GOT3 (cell line): Measurements from ENCODE around the gene PRKAG2.
"Not testable (repeated sequence)": the region's sequence is repeated elsewhere in the genome, so short reads cannot be mapped to it uniquely, and the experiment has no call there.

Experiments
- DNase-seq: peaks from one replicate; lab custom pipeline; 2025; ENCODE audit warnings: mixed read lengths; lab: John Stamatoyannopoulos, UW

Gene PRKAG2

DNA sequence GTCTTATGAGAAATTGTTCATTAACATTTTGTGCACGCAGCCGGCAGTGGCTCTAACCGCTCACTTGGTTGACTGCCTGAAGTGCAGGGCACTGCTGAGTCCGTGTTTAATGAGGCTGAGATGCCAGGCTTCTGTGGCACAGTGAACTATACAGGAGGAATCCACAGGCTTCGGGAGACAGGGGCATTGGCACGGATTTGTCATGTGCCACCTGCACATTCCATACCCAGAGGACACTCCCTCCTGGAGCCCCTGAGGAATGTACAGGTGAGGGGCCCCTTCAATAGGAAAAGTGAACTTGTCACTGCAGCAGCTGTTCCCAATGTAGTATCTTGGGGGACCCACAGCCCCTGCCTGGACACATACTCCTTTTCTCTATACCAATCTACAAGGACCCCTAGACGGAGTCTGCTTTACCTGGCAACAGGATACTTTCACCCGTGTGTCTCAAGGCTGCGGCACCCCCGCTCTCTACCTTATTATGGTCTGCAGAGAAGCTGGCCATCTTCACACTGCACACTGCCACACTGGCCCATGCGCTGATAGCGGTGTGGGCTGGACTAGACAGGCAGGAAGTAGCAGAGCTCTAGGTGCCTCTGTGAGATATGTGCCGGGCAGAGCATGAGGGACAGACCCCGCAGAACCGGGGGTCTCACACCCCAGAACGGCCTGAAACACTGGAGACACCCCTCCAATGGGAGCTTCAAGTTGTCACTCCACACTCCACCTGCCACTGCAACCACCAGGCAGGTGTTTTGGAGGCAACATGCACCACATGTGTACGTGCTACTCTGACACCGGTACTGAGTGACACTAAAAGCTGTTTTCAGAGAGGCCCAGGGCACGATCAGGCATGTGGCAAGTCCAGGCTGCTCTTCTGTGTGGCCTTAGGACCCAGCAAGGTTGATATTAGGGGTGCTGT, 285.8 kb downstream of the PRKAG2 start:
- DNase-seq = no peak

DNA sequence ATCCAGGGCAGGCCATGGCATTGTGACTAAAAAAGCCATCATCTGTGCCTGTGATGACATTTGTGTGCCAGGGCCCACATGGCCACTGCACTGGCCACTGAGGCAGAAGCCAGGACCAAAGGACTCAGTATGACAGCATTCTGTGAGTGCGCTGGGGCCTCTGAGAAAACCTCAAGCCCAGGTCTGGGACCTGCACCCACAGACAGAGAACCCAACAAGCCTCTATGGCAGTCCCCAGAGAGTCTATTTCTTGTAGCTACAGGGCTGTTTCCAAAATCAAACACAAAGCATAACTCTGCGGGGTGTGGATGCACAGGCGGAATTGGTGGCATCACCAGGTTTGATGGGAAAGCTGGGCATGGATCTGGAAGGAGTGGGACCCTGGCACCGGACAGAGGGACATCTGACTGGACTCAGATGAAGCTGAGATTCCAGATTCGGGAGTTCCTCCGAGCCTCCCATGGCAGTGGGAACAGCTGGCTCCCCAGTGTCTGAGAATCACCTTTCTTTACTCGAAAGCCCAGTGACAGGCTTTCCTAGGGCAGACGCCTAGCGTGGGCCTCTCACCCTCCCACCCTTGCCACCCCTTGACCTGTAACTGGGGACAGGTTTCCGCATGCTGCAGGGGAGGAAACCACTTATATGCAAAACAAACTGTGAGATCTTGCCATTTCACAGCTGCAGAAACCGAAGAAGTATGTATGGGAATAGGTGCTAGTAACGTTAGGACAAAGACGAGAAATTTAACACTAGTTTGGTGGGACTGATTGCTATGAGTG, 286.7 kb downstream of the PRKAG2 start:
- DNase-seq = no peak

DNA sequence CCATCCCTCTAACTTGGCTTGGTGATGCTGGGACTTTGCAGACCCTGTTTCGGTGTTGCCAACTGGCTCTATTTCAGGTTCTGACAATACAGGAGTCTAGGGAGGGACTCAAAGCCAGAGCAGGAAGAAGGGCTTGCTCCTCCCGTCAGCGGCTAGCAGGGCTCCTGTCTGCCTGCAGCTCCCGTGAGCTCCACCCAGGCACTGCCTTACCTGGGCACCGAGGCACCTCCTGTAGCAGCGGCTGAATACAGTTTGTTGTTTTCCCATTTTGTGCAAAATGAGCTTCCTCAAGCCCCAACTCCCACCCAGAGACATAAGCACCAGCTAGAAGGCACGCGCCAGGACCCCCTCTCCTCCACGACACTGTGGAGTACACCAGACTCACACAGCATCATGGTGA, 287.9 kb downstream of the PRKAG2 start:
- no peak for DNase-seq

DNA sequence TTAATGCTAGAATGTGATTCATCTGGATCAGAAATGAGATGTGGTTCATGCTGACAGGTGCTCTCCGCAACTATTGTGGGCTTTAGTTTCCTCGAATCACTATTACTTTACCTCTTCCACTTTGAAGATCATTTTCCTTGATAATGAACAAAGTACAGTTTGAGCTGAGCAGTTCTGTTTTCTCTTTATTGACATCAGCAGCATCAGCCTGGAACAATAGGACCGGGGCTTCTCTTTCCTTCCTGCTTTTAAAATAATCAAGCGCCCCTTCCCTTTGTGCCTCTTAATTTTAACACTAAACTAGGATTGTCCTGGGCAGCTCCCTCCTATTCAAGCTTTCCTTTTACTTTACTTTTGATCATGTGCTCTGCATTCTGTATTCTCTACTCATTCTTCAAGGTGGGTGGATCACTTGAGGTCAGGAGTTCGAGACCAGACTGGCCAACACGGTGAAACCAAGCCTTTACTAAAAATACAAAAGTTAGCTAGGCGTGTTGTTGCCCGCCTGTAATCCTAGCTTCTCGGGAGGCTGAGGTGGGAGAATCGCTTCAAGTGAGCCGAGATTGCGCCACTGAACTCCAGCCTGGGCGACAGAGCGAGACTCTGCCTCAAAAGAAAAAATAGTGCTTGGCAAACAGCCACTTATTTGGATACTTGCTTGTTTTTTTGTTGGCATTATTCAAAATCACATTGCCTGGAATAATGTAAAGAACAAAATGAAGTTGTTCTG, 290.2 kb downstream of the PRKAG2 start:
- DNase-seq = no peak

DNA sequence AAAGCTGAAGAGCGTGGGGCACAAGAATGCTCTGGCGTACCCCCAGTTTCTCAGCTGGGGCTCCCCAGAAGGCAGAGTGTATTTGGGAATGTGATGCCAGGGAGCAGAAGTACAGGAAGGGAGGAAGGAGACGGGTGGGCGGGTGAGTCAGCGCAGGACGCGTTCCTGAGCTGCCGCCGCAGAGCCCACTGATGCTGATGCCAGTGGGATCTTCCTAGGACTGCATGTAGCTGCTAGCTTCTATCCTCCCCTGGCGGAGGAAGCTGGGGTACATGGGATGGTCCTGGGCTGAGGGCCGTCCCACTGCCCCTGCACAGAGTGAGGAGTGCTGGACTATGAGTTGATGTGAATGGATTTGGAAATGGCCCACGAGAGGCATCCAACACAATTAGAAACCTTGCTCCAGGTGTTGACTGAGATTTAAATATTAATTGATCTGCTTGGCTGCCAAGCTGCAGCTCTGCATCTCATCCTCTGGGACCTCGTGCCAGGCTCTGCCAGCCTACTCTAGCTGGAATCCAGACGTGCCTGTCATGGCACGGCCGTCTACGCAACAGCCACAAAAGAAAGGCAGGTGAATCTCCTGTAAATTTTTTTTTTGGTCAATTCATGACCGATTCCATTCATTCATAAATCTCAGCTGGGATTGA, 291.0 kb downstream of the PRKAG2 start:
- no peak for DNase-seq

DNA sequence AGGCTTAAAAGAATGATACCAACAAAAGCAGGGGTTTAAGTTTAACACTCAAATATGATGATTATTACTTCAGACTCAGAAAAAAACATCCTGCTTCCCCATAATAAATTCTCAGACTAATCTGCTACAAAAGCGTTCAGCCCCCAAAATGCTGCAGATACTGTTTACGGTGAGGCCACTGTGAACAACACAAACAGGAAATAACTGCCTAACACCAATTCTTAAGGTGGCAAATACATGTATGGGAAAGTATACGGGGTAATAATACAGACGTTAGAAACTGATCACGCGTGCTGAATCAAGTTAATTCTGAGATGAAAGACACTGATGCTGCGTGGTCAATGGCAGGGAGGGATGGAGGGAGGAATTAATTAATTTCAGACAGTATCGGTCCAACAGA, 295.2 kb downstream of the PRKAG2 start:
- no peak for DNase-seq

DNA sequence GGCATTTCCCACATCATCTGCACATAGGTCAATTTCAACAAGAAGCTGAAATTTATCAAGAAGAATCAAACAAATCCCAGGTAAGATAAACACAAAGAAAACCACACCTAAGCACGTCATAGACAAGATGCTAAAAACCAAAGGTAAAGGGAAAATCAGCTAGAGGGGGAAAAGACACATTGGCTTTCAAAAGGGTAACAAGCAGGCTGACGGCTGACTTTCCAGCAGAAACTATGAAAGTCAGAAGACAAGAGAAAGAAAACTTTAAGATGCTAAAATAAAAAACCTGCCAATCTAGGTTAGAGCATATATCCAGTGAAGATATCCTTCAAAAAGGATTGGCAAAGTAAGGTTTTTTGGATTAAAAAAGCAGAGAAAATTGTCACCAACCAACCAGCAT, 297.3 kb downstream of the PRKAG2 start:
- DNase-seq = no peak

DNA sequence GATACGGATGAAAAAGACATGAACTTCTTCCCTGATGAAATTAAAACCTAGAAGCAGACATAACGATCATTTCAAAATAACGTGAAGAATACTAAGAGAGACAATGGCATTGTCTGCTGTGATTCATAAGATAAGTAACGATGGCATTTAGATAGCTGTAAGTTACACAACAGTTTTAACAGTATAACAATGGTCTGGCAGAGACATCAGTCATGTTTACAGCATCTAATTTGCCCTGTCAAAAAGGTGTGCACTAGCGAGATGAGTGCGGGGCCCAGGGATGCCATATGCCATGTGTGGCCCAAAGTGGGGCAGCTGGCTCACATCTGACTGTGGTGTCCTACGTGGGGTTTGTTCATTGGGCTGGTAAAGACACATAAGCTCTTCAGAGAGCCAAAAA, 301.5 kb downstream of the PRKAG2 start:
- no peak for DNase-seq

DNA sequence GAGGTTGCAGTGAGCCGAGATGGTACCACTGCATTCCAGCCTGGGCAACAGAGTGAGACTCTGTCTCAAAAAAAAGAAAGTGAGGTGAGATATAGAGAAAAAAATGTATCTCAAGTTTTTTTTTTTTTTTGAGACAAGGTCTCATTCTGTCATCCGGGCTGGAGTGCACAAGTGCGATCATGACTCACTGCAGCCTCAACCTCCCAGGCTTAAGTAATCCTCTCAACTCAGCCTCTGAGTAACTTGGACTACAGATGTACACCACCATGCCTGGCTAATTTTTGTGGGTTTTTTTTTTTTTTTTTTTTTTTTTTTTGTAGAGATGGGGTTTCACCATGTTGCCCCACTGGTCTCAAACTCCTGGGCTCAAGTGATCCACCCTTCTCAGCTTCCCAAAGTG, 303.9 kb downstream of the PRKAG2 start:
- not testable (repeated sequence) for DNase-seq

DNA sequence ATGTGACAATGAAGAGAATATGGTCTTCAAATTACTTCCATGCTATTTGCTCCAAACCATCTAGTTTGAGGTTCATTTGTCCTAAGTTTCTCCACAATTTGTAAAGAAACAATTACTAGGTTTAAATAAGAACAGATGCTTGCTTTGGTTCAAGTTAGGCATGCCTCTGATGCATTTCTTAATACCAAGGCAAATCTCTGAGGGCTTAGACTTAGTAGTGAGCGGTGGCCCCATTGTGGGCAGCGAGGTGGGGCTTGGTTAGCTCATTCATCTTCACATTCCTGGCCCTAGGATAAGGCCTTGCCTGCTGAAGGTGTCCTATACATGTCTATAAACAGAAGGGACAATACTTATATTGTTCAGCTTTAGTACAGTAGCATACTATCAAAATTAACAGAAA, 304.8 kb downstream of the PRKAG2 start:
- no peak for DNase-seq

DNA sequence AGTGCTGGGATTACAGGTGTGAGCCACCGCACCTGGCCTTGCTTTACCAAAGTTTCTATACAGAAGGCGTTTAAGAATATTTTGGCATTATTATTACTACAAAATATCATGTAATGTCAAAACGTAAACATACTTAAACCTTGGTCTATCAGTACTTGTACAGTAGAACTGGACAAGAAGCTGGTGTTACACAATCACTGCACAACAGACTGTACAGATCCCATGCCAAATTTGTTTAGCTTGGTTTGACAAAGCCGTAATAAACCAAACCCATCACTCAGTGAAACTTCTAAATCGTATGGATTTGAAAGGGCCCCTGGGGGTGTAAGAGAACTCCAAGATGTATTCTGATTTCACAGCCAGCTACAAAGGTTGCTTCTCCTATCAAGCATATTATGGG, 305.4 kb downstream of the PRKAG2 start:
- DNase-seq = no peak

DNA sequence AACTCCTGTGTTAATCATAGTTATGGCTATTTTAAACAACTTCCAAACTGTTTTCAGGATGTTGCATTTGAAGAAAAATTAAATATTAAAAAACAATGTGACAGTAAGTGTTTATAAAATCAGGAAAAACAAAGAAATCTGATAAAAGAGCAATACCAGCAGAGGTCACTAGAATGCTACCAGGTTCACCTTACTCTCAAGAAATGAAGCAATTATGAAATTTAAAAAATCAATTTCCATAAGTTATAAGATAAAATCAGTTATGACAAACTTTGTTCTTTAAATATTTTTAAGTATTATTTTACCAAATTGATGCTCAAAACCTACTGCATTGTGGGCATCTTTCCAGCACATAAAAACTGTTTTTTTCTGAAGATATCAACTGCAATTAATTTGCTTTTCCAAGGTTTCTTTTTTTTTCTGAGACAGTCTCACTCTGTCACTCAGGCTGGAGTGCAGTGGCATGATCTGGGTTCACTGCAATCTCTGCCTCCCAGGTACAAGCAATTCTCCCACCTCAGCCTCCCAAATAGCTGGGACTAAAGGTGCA, 306.5 kb downstream of the PRKAG2 start:
- no peak for DNase-seq

DNA sequence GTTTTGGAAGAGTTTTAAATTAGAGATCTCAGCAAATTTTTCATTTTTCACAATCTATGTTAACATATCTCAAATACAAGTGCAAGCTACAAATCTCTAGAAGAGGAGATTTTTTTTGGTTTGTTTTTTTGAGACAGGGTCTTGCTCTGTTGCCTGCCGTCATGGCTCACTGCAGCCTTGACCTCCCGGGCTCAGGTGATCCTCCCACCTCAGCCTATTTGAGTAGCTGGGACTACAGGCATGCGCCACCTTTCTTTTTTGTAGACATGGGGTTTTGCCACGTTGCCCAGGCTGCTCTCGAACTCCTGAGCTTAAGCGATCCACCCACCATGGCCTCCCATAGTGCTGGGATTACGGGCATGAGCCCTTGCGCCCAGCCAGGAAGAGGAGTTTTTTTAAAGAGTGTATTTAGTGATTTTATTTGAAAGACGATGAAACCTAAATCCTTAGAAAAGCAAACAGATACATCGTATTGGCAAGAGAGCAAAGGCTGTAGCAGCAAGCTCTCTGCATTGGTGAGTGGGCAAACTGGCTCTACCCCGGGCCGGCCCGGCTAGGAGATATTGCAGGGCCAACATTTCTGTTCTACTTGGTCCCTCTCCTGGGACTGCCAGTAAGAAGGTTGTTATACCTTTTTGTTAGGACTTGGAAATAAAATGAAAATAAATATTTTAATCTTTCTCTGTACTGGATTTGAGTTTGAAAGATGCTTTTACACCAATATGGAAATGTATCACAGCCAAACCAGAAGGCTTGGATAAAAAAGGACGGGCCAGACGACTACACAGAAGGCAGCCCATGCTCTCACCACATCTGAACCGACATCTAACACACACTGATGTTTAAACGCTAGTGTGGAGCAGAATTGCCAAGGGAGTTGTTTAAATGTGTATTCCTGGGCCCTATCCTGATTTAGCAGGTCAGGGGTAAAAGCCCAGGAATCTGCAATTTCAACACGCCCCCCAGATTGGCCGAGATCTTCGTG, 307.7 kb downstream of the PRKAG2 start:
- DNase-seq = no peak

DNA sequence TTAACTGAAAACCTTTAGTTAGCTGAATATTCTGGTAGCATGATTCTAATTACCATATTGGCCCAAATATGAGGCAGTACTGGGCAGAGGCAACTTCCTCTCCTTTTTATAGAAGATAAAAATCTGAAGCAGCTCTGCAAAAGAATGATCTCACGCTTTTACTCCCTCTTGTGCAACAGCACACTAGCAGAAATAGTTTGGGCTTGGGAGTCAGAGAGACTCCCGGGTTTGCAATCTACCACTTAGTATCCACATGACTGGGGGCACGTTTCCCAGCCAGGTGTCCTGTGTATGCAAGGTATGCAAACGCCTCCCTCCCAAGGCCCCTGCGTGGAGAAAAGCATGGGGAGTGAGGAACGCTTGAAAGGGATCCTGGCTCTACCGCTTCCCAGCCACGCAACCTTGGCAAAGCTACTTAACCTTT, 310.0 kb downstream of the PRKAG2 start:
- DNase-seq = no peak

DNA sequence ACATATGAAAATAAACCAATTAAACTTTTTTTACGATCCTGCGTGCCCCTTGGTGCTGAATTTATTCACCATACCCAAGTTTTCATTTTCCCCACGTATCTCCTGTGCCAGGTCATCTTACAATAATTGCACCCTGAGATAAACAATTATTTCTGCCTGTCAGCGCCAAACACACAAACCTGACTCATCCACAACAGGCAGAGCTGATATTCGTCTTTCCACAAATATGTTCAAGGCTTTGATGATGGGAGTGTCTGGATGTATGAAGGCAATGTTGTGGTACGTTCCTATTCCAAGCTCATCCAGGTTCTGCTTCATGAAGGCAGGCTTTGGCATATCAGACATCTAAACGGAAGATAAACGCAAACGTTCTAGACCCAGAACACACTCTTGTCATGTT, 311.4 kb downstream of the PRKAG2 start:
- no peak for DNase-seq

DNA sequence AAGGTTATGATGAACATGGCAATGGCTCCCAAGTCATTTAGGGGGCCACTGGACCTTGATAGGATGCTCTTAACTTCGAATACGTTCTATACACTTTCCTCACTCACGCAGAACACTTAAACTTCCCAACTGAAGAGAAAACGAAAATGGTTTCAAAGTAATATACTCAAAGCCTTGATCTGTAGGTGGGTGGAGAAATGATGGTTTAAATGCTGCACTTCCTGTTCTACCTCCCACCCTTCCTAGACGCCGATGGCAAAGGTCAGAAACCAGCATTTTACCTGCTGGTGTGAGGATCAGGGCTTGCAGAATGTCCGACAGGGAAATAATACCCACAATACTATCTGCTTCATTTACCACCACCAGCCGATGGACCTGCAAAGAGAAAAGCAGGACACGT, 316.7 kb downstream of the PRKAG2 start:
- no peak for DNase-seq

DNA sequence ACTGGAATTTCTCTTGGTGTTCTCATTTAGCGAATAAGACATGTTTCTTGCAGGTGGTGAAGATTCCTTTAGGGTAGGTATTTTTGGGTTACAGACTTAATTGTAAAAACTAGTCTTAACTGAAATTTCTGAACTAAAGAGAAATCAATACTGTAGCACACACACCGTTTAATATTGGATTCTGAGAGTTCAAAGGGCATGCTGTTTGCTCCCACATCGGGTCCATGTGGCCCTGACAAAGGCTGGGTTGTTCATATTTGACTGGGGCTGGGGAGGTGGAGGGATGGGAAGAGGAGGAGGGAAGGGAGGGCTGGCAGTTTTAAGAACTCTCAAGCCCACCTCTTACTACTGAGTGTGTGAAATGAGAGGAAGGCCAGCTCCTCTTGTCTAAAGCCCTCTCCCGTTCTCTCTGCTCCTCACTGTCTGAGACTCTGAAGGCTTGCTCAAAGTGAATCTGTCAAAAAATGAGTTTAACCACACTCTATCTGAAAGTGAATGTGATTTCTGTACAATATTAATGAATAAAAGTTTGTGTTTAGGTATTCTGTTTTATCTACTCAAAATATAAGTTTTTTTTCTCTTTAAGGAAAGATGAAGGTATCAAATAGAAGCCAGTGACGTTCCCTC, 317.2 kb downstream of the PRKAG2 start:
- no peak for DNase-seq

DNA sequence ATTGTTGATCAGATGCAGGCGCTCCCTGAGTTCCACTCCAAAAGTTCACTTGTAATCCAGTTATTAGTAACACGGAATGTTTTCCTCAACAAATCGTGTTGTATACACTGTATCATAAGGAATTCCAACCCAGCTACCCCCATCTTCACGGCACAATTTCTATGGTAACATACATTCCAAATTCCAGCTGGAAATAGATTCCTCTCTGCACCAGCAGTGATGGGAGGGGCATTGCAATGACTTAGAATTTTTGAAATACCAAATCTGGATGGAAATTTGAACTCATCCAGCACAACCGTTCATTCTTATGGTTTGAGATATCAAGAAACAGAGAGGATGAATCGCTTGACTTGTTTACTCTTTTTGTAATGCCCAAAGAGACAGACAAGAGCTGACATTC, 318.3 kb downstream of the PRKAG2 start:
- DNase-seq = no peak

DNA sequence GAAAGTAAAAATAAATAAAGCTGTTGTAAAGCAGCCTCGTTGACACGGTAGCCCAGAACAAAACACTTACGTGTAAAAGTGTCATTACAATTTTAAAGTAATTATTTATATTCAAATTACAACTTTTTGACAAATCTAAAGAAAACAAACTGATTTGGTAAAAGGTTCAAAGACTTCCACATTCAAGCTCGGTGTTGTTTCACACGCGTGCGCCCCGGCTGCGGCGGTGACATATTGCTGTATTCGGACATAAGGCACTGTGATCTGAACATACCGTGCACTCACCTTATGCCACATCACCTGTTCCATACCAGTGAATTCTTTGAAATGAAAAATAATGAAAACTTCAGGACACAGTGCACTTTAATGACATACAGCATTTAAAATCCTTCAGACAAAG, 320.3 kb downstream of the PRKAG2 start:
- no peak for DNase-seq

DNA sequence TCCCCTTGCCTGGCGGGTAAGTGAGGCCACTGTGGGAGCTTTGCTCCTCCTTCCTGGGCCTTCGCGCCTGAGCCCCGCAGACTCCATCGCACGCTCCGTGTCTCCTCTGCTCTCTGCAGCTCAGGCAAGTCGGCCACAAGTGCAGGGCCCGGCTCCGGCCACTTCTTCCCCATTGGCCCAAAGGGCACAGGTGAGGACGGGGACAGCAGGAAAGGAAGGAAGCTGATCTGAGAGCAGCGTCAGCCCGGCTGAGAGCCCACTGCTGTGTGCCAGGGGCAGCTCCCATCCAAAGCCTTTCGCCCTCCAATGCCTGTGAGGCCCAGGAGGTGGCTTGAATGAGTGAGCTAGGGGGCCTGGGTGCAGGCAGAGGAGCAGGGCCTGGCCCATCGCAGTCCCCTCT, 323.6 kb downstream of the PRKAG2 start:
- no peak for DNase-seq
